Activated CD8-positive, alpha-beta T cell treated with anti-CD3 and anti-CD28 coated beads for 36 hours (primary cell): ENCODE measurements around the gene RTN4. TPM values are rescaled to one million over a fixed set of nuclear protein-coding genes. Genes with fewer than 3 reads are reported as not detected.

Experiments used
- ATAC-seq: fragments of 200-7000 bp; cut with Tn5 transposase; one replicate; pipeline ENCODE4 v1.10.0; 2021; ENCODE audit warnings: mild to moderate bottlenecking, moderate library complexity
- CTCF ChIA-PET: fragments of 350-600 bp; sonication (Branson Sonifier 250); formaldehyde crosslinking; loops from one replicate; lab custom pipeline; 2021; ENCODE audit warnings: antibody characterized with exemption; lab: Charles Lee
- POLR2A ChIA-PET: fragments of 350-600 bp; sonication (Branson Sonifier 250); formaldehyde crosslinking; loops from one replicate; lab custom pipeline; 2021; ENCODE audit warnings: antibody characterized with exemption; lab: Charles Lee
- DNase-seq: peaks from one replicate; pipeline ENCODE4 v3.0.0-alpha.2; 2020
- H3K27ac Mint-ChIP-seq: one replicate; pipeline ENCODE4 v1.8.0; 2021; ENCODE audit warnings: mild to moderate bottlenecking, mixed read lengths
- H3K27me3 Mint-ChIP-seq: one replicate; pipeline ENCODE4 v1.8.0; 2021; ENCODE audit warnings: mixed read lengths
- H3K36me3 Mint-ChIP-seq: one replicate; pipeline ENCODE4 v1.8.0; 2021; ENCODE audit warnings: low read depth, mixed read lengths
- H3K4me1 Mint-ChIP-seq: one replicate; pipeline ENCODE4 v1.8.0; 2021; ENCODE audit warnings: low read depth, mixed read lengths
- H3K4me3 Mint-ChIP-seq: one replicate; pipeline ENCODE4 v1.8.0; 2021; ENCODE audit warnings: mild to moderate bottlenecking, moderate library complexity, mixed read lengths
- H3K9me3 Mint-ChIP-seq: one replicate; pipeline ENCODE4 v1.8.0; 2021; ENCODE audit warnings: mixed read lengths
- CTCF ChIP-seq: fragments of 200-600 bp; IDR thresholded peaks from one replicate; pipeline ENCODE4 v1.8.0; 2022; ENCODE audit warnings: antibody characterized with exemption, mild to moderate bottlenecking
- intact Hi-C: fragments of 100-400 bp; cut with micrococcal nuclease; formaldehyde crosslinking; loops from one replicate; pipeline ENCODE4 v1.10.0; 2022
- total RNA-seq, 2 experiments: library from RNA; stranded (reverse); gene quantifications; one replicate each; pipeline ENCODE4 v1.2.3, GENCODE V29; 2021

Gene RTN4
- total RNA-seq, 2 experiments from 2014 or later, result 81.5 to 85.0 TPM

- ChIA-PET POLR2A (interaction anchor here (1.1 kb wide), 1 partner anchor 12 kb away, joined by 3 read pairs; no protein-coding TSS in a partner anchor), CTCF (interaction anchor here (0.6 to 1.4 kb wide), 5 partner anchors 9 to 234 kb away, joined by 3 read pairs; no protein-coding TSS in a partner anchor)
- Mint-ChIP-seq H3K4me1 (no peaks in the 10 kb centered on the region), H3K27ac (no peak overlapping the region), H3K9me3 (no peaks in the 10 kb centered on the region), H3K4me3 (no peak overlapping the region), H3K27me3 (no peaks in the 10 kb centered on the region), H3K36me3 (peaks cover 3% of the 10 kb centered on the region)
- intact Hi-C loops, result no loop called here
- ATAC-seq (no peak), DNase-seq (no peak)
- no peak for TF ChIP-seq CTCF
Measured at GRCh38 chr2:55073000-55073983, 23.0 kb upstream of the RTN4 start.

- Mint-ChIP-seq H3K27ac (no peak overlapping the region), H3K4me1 (peaks cover 3% of the 10 kb centered on the region), H3K4me3 (no peak overlapping the region), H3K36me3 (no peaks in the 10 kb centered on the region), H3K27me3 (no peaks in the 10 kb centered on the region), H3K9me3 (no peaks in the 10 kb centered on the region)
- ATAC-seq (peak; percentile 55), DNase-seq (peak; percentile 11)
- no peak for TF ChIP-seq CTCF
- intact Hi-C loops, result no loop called here
- ChIA-PET POLR2A (no interaction called here), CTCF (interaction anchor here (1.9 kb wide), 1 partner anchor 11 kb away, joined by 6 read pairs; no protein-coding TSS in a partner anchor)
Measured at GRCh38 chr2:55063713-55064323, 13.6 kb upstream of the RTN4 start.

GRCh38 chr2:55063226-55063625 is 13.0 kb upstream of the RTN4 start:
- ChIA-PET POLR2A (interaction anchor here (0.6 kb wide), 1 partner anchor 30 kb away, joined by 3 read pairs; no protein-coding TSS in a partner anchor), CTCF (interaction anchor here (1.4 kb wide), 1 partner anchor 105 kb away, joined by 6 read pairs; no protein-coding TSS in a partner anchor)
- ATAC-seq, result peak; percentile 60
- H3K9me3 Mint-ChIP-seq, result no peaks in the 10 kb centered on the region
- no peak for TF ChIP-seq CTCF
- H3K4me1 Mint-ChIP-seq, result peaks cover 7% of the 10 kb centered on the region
- H3K27ac Mint-ChIP-seq, result no peak overlapping the region
- H3K4me3 Mint-ChIP-seq, result no peak overlapping the region
- DNase-seq, result no peak
- intact Hi-C loops, result no loop called here
- H3K36me3 Mint-ChIP-seq, result no peaks in the 10 kb centered on the region
- no peaks in the 10 kb centered on the region for H3K27me3 Mint-ChIP-seq

GRCh38 chr2:55062754-55063153 is 12.5 kb upstream of the RTN4 start:
- Mint-ChIP-seq H3K9me3 (no peaks in the 10 kb centered on the region), H3K27me3 (no peaks in the 10 kb centered on the region), H3K4me1 (peaks cover 9% of the 10 kb centered on the region), H3K27ac (no peak overlapping the region), H3K36me3 (no peaks in the 10 kb centered on the region), H3K4me3 (no peak overlapping the region)
- ChIA-PET CTCF (interaction anchor here (1.4 kb wide), 1 partner anchor 106 kb away, joined by 6 read pairs; no protein-coding TSS in a partner anchor), POLR2A (interaction anchor here (0.6 kb wide), 1 partner anchor 31 kb away, joined by 3 read pairs; no protein-coding TSS in a partner anchor)
- no peak for ATAC-seq
- TF ChIP-seq CTCF, result no peak
- DNase-seq, result no peak
- intact Hi-C loops, result no loop called here
